ENCODE measurements around the gene C3AR1. TPM values are rescaled to one million over a fixed set of nuclear protein-coding genes. Genes with fewer than 3 reads are reported as not detected.

Gene C3AR1
- total and polyA plus RNA-seq, 2 of the 13 experiments (the other 11 are each of a cell fraction or from before 2014, with no cell fraction given): not detected

GRCh38 chr12:8033153-8034044 is 32.8 kb downstream of the C3AR1 start (continued):
- TF ChIP-seq ZNF704 (CRISPR knock-in tag; IDR thresholded peaks at IDR 0.05; ENCODE audit: borderline replicate concordance) (0 out of 2 replicates have a peak, but pooled peaks have one; percentile 2), HOXA9 (CRISPR knock-in tag; IDR thresholded peaks at IDR 0.05; ENCODE audit: borderline replicate concordance) (no peak), ZBTB39 (CRISPR knock-in tag; IDR thresholded peaks at IDR 0.05) (no peak), KLF15 (CRISPR knock-in tag; IDR thresholded peaks at IDR 0.05; ENCODE audit: borderline replicate concordance) (no peak), ATF7-NPFF (CRISPR knock-in tag; IDR thresholded peaks at IDR 0.05; ENCODE audit: low read depth) (0 out of 2 replicates have a peak, but pooled peaks have one; percentile 13), MED8 (CRISPR knock-in tag; IDR thresholded peaks at IDR 0.05; ENCODE audit: insufficient replicate concordance) (no peak), ATF7 (IDR thresholded peaks at IDR 0.05) (no peak), ATF7 (CRISPR knock-in tag; IDR thresholded peaks at IDR 0.05) (no peak), HDAC2 (CRISPR knock-in tag; IDR thresholded peaks at IDR 0.05) (no peak), PATZ1 (CRISPR knock-in tag; IDR thresholded peaks at IDR 0.05) (0 out of 2 replicates have a peak, but pooled peaks have one; percentile 28), BORCS8-MEF2B (CRISPR knock-in tag; IDR thresholded peaks at IDR 0.05) (peak; percentile 35; the same call in 1 of the 2 replicates), ZFP90 (CRISPR knock-in tag; IDR thresholded peaks at IDR 0.05; ENCODE audit: borderline replicate concordance) (no peak), ZNF598 (CRISPR knock-in tag; IDR thresholded peaks at IDR 0.05; ENCODE audit: borderline replicate concordance) (0 out of 2 replicates have a peak, but pooled peaks have one; percentile 35), SMC3 (IDR thresholded peaks at IDR 0.05; ENCODE audit: low read length) (no peak), ISX (CRISPR knock-in tag; conservative IDR thresholded peaks at IDR 0.05) (no peak), PTBP1 (IDR thresholded peaks at IDR 0.05; ENCODE audit: low read depth, low read length, poor library complexity, severe bottlenecking) (no peak), EP300 (IDR thresholded peaks at IDR 0.05; ENCODE audit: low read depth in 2 of 2, low read length in 2 of 2) (no peak), EP300 (CRISPR knock-in tag; IDR thresholded peaks at IDR 0.05; ENCODE audit: borderline replicate concordance) (peak; percentile 39; the same call in 1 of the 2 replicates), HNF1B (CRISPR knock-in tag; IDR thresholded peaks at IDR 0.05) (0 out of 2 replicates have a peak, but pooled peaks have one; percentile 50), ZBTB7B (CRISPR knock-in tag; IDR thresholded peaks at IDR 0.05) (peak; percentile 45; the same call in 1 of the 2 replicates), CBFB (CRISPR knock-in tag; IDR thresholded peaks at IDR 0.05) (no peak)

All from HepG2 (cell line).